ENCODE results near the gene TMEM179.

GRCh38 chr14:104555430-104556255 is 48.9 kb downstream of the TMEM179 start:
- TF ChIP-seq CTCF (IDR thresholded peaks at IDR 0.05; ENCODE audit: insufficient read depth, low read length, poor library complexity, severe bottlenecking) = no peak
- no peak for TF ChIP-seq EZH2phosphoT487 (conservative IDR thresholded peaks at IDR 0.05; ENCODE audit: low read length)

Data from SU-DHL-6 (cell line).